Activated CD4-positive, CD25-positive, alpha-beta regulatory T cell treated with anti-CD3 and anti-CD28 coated beads, Interleukin-2, amount 50 U/mL, for 24 hours (primary cell): ENCODE data around the gene NAB1.
"Not testable (repeated sequence)": the region's sequence is repeated elsewhere in the genome, so short reads cannot be mapped to it uniquely, and the experiment has no call there.

Experiments
- ATAC-seq, 2 donors: fragments of 150-1000 bp; cut with Tn5 transposase; one replicate each; pipeline ENCODE4 v1.10.0; 2021; ENCODE audit warnings: mild to moderate bottlenecking in 1 of 2, moderate library complexity in 1 of 2

Gene NAB1, protein sequence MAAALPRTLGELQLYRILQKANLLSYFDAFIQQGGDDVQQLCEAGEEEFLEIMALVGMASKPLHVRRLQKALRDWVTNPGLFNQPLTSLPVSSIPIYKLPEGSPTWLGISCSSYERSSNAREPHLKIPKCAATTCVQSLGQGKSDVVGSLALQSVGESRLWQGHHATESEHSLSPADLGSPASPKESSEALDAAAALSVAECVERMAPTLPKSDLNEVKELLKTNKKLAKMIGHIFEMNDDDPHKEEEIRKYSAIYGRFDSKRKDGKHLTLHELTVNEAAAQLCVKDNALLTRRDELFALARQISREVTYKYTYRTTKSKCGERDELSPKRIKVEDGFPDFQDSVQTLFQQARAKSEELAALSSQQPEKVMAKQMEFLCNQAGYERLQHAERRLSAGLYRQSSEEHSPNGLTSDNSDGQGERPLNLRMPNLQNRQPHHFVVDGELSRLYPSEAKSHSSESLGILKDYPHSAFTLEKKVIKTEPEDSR

DNA sequence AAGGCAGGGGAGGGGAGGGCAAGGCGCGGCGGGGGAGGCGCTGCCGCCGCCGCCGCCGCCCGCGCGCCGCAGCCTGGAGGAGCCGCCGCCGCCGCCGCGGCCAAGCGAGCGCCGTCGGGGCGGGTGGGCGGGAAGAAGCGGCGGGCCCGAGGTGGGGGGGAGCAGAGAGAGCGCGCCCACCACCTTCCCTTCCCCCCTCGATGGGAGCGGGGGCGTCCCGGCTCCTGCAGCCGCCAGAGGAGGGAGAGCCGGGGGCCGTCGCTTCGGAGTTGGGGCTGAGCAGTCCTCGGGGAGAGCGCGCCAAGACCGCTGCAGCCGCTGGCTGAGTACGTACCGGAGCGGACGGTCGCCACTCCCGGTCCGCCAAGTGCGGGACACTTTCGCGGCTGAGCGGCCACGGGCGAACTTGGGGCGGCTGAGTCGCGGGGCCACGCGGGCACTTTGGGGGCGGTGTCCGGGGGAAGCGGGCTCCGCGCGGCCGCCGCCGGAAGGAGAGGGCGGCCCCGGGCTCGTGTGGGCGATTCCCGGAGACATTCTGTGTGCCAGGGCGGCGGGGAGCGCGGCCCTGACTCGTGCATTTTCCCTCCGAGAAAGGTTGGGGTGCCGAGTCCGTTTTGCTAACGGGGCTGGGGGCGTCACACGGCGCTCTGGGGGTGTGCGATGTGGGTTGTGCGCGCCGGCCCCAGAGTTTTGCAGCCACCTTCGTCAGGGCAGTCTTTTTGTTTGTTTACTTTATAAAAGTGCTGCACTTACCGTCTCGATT is at the start of gene NAB1:
NAB1 (plus strand) TSS at position 49 of the 763 bp plus-strand sequence. CDS start 10,094 bp downstream, outside the sequence.
- peak; percentile 47 to 55 for ATAC-seq

GRCh38 chr2:190599546-190600220 is 49.2 kb upstream of the NAB1 start:
- ATAC-seq = no peak

DNA sequence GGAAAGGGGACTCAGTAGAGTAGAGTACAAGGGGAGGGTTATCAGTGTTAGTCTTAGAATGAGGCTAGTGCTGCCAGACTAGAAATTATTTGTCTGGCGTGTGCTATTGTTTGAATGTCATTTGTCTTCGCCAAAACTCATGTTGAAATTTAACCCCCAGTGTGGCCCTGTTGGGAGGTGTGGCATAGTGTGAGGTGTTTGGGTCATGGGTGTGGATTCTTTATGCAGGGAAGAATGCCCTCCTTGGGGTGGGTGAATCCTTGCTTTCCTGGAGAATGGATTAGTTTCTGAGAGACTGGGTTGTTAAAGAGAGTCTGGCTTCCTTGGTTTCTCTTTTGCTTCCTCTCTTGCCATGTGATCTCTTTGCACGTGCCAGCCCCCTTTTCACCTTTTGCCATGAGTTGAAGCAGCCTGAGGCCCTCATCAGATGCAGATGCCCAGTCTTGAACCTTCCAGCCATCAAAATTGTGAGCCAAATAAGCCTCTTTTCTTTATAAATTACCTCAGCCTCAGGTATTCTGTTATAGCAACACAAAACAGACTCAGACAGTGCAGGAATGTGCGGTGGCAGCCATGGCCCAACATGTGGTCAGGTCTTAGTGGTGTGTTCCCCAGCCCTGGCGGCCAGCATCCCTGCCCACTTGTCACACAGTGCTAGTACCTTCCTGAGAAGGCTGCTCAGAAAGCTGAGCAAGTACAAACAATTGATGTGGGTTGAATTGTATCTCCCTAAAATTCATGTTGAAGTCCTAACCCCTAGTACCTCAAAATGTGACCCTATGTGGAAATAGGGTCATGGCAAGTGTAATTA is 48.4 kb upstream of the NAB1 start:
- no peak for ATAC-seq

GRCh38 chr2:190603374-190603773 is 45.5 kb upstream of the NAB1 start:
- no peak for ATAC-seq

DNA sequence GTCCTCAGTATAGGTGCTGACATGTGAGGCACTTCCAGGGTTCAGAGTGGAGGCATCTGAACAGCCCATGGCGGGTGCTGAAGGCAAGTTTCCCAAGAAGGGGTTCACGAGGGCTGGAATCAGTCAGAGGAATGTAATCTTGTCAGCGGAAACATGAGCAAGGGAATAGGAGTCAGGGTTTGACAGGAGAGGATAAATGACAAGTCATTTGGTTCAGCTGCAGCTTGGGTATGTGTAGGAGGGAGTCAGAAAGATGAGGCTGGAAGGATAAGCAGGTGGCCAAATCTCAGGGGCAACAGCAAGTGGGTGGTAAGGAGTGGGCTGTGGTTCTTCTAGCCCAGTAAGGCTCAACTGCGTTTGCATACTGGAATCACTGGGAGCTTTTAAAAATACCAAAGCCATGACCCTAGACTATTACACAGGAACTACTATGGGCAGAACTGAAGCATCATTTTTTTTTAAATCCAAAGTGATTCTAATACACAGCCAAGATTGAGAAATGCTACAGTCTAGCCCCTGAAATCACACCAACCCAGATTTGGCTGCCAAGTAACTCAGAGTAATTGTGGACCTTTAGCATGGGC is 41.8 kb upstream of the NAB1 start:
- no peak for ATAC-seq

GRCh38 chr2:190607657-190608357 is 41.1 kb upstream of the NAB1 start:
- ATAC-seq = no peak

DNA sequence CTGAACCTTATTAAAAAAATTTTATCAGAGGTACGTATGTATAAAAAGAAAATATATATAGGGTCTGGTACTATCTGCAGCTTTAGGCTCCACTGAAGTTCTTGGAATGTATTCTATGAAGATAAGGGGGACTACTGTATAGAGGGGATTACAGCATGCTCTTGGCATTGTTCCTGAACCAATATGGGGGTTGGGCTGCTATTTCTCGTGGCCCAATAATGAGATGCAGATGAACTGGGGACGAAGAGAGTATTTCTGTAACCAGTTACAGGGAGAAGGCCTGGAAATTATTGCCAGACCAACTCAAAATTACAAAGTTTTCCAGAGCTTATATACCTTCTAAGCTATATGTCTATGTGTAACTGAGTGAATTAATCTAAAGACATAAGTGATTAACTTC is 40.0 kb upstream of the NAB1 start:
- ATAC-seq = not testable (repeated sequence)

- ATAC-seq = not testable (repeated sequence)
Observed at GRCh38 chr2:190609397-190609796, 39.5 kb upstream of the NAB1 start.

DNA sequence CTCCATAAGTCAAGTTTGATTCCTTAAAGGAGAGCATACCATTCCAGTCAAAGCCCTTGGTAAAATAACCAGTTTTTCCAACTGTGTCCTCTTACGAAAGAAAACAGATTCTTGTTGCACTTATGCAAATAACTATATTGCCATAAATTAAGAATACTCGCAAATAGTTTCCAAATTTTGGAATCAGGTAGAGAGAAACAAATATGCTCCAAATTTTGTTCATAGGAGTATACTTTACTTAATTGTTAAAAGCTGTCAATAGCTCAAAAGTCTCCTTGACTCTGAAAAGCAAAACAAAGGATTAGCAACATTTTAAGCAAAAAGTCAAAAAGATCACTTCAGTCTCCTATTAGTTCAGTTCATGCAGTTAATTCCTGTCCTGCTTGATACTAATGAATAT is 38.4 kb upstream of the NAB1 start:
- ATAC-seq = not testable (repeated sequence)

GRCh38 chr2:190615555-190616200 is 33.2 kb upstream of the NAB1 start:
- no peak for ATAC-seq

- ATAC-seq = no peak
Observed at GRCh38 chr2:190618030-190618429, 30.9 kb upstream of the NAB1 start.

DNA sequence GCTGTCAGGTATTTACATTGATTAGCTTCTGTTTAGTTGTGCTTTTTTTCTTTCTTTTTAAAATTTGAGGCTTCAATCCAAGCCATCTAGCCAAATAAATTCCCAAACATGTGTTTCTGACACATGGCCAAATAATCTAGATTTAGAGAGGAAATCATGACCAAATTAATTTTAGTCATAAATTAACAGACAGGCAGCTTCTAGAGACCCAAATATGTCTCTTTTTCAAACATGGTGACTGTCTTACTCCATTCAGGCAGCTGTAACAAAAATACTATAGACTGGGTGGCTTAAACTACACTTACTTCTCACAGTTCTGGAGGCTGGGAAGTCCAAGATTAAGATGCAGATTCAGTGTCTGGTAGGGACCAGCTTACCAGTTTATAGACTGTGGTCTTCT is 23.2 kb upstream of the NAB1 start:
- no peak for ATAC-seq

DNA sequence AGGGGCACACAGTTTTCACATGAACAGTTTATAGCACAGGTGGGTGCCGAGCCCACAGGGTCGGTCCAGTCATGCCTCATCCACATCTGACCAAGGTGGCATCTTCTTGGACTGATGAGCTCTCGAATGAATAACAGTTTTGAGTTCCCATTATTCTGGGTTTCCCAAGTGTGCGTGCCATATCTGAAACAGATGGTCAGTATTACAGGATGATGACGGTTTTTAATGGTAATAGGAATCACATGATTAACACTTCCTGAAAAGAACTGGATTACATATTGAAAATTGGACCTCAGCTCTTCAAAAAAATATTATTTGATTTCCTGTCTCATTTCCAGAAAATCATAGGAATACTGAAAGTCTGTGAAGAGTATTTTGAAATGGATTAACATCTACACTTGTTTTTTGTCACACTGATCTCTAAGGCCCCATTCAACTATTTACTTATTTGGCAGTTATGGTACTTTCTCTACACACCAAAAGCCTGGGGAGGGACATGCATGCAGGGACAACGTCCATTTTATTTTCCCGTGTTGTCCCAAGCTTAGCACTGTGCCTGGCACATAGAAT is 22.2 kb upstream of the NAB1 start:
- no peak for ATAC-seq

GRCh38 chr2:190627448-190628412 is 21.2 kb upstream of the NAB1 start:
- ATAC-seq = peak in 1 of 2 donors; percentile 63

- no peak for ATAC-seq
Observed at GRCh38 chr2:190628591-190629319, 20.1 kb upstream of the NAB1 start.

GRCh38 chr2:190634381-190634780 is 14.5 kb upstream of the NAB1 start:
- ATAC-seq = no peak

DNA sequence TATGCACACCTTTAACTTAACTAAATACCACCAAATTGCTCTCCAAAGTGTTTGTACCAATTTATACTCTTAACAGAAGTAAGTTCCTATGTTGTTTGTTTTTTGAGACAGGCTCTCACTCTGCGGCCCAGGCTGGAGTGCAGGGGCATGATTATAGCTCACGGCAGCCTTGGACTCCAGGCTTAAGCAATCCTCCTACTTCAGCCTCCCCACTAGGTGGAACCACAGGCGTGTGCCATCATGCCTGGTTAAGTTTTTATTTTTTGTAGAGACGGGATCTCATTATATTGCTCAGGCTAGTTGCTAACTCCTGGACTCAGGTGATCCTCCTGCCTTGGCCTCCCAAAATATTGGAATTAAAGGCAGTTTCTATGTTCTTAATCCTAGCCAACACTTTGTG is 13.1 kb upstream of the NAB1 start:
- peak in 1 of 2 donors; percentile 51 for ATAC-seq

GRCh38 chr2:190636361-190636760 is 12.5 kb upstream of the NAB1 start:
- no peak for ATAC-seq
